Panc1 (cell line): ENCODE data around the gene PABPN1L. TPM values are rescaled to one million over a fixed set of nuclear protein-coding genes. Genes with fewer than 3 reads are reported as not detected.

Experiments
- ATAC-seq: fragments of 200-7000 bp; cut with Tn5 transposase; 2 replicates; pipeline ENCODE4 v1.9.1; 2020; ENCODE audit warnings: mild to moderate bottlenecking, moderate library complexity
- BruUV-seq: library from RNA; stranded (reverse); fragments of 400-500 nt; replicated peaks from 2 replicates; lab custom pipeline; 2021; lab: Mats Ljungman, UMichigan
- CTCF ChIA-PET: fragments of 300-600 bp; sonication (Branson Sonifier 250); formaldehyde crosslinking; loops from one replicate; lab custom pipeline; 2022; ENCODE audit warnings: antibody characterized with exemption; lab: Charles Lee
- POLR2A ChIA-PET: fragments of 300-600 bp; sonication (Branson Sonifier 250); formaldehyde crosslinking; loops from one replicate; lab custom pipeline; 2022; ENCODE audit warnings: antibody characterized with exemption; lab: Charles Lee
- DNase-seq: peaks from one replicate; pipeline ENCODE4 v3.0.0-alpha.2; 2010; ENCODE audit warnings: low read depth, low spot score
- H3K27ac ChIP-seq: 2 replicates; pipeline ENCODE4 v1.5.1; 2011; ENCODE audit warnings: mild to moderate bottlenecking, low read length, inconsistent platforms
- H3K27me3 ChIP-seq: fragments of 200-500 bp; sonication (Bioruptor generic); 2 replicates; pipeline ENCODE4 v1.6.0; 2014; ENCODE audit warnings: low read length, inconsistent platforms; ENCODE audit not compliant: control insufficient read depth, insufficient read depth
- H3K36me3 ChIP-seq: fragments of 200-500 bp; sonication (Bioruptor generic); 2 replicates; pipeline ENCODE4 v1.5.1; 2014; ENCODE audit warnings: inconsistent platforms, mild to moderate bottlenecking, low read length, moderate library complexity; ENCODE audit not compliant: control insufficient read depth, insufficient read depth
- H3K4me1 ChIP-seq: 2 replicates; pipeline ENCODE4 v1.5.1; 2011; ENCODE audit warnings: inconsistent platforms, mild to moderate bottlenecking, low read length, moderate library complexity; ENCODE audit not compliant: control insufficient read depth, insufficient read depth
- H3K4me3 ChIP-seq, 2 experiments: 2 replicates each; pipeline ENCODE4 v1.5.1; 2011 to 2012; ENCODE audit warnings: low read depth in 2 of 2, low read length in 2 of 2, mild to moderate bottlenecking in 2 of 2, inconsistent platforms in 1 of 2, moderate library complexity in 1 of 2
- H3K9me3 ChIP-seq: fragments of 200-500 bp; sonication (Bioruptor generic); 2 replicates; pipeline ENCODE4 v1.5.1; 2014; ENCODE audit warnings: low read depth, mild to moderate bottlenecking, inconsistent platforms, low read length, moderate library complexity; ENCODE audit not compliant: control insufficient read depth, insufficient read depth
- CTCF ChIP-seq: fragments of 450-650 bp; IDR thresholded peaks from 2 replicates; pipeline ENCODE4 v1.5.1; 2017; ENCODE audit warnings: mild to moderate bottlenecking
- POLR2AphosphoS5 ChIP-seq: IDR thresholded peaks from 2 replicates; pipeline ENCODE4 v1.6.1; 2012; ENCODE audit warnings: mild to moderate bottlenecking, low read depth, low read length, moderate library complexity
- REST ChIP-seq, 2 experiments: IDR thresholded peaks; 2 replicates each; pipeline ENCODE4 v1.6.1; 2011 to 2012; ENCODE audit warnings: low read depth in 2 of 2, control low read depth in 1 of 2, low read length in 1 of 2, mild to moderate bottlenecking in 1 of 2, moderate library complexity in 1 of 2; ENCODE audit not compliant: insufficient read depth in 1 of 2
- SIN3A ChIP-seq: IDR thresholded peaks from 2 replicates; pipeline ENCODE4 v1.6.1; 2012; ENCODE audit warnings: low read depth, mild to moderate bottlenecking, low read length, moderate library complexity, borderline replicate concordance; ENCODE audit not compliant: insufficient read depth
- TCF7L2 ChIP-seq: IDR thresholded peaks from 2 replicates; pipeline ENCODE4 v1.6.1; 2011; ENCODE audit warnings: mild to moderate bottlenecking, low read depth, low read length, inconsistent platforms
- in situ Hi-C: cut with HindIII; loops from 2 replicates; pipeline ENCODE4 v1.10.0; 2016; ENCODE audit warnings: low sequenced_read_pairs, low pct_unique_long_range_greater_than_20kb
- intact Hi-C: fragments of 100-400 bp; cut with micrococcal nuclease; formaldehyde crosslinking; loops from one replicate; pipeline ENCODE4 v1.10.0; 2022; ENCODE audit not compliant: unreplicated experiment
- total RNA-seq: library from RNA; stranded (reverse); gene quantifications from one replicate; pipeline ENCODE4 v1.2.1, GENCODE V29; 2021; ENCODE audit not compliant: unreplicated experiment

PABPN1L gene
- total RNA-seq, 1 experiment from 2014 or later, result not detected

GRCh38 chr16:88820385-88821025, 46.0 kb downstream of the PABPN1L start:
- Histone ChIP-seq H3K4me3 (no peak overlapping the region), H3K27ac (no peak overlapping the region), H3K27me3 (no peaks in the 10 kb centered on the region), H3K4me1 (no peaks in the 10 kb centered on the region), H3K36me3 (no peaks in the 10 kb centered on the region), H3K9me3 (no peaks in the 10 kb centered on the region)
- no TSS peak for BruUV-seq
- TF ChIP-seq POLR2AphosphoS5 (no peak), SIN3A (no peak), CTCF (no peak), REST (IDR thresholded peaks at IDR 0.05; ENCODE audit: insufficient read depth in 1 of 2, low read depth in 2 of 2, low read length in 1 of 2) (no peak), TCF7L2 (no peak)
- no peak for DNase-seq
- intact Hi-C loops, result no loop called here
- no peak for ATAC-seq
- POLR2A ChIA-PET, result no interaction called here
- in situ Hi-C loops, result no loop called here
- CTCF ChIA-PET, result interaction anchor here (0.7 kb wide), 1 partner anchor 83 kb away, joined by 5 read pairs; no protein-coding TSS in a partner anchor

GRCh38 chr16:88819126-88819525, 47.3 kb downstream of the PABPN1L start:
- no peak for ATAC-seq
- ChIA-PET POLR2A (no interaction called here), CTCF (no interaction called here)
- H3K27ac ChIP-seq, result no peak overlapping the region
- no peaks in the 10 kb centered on the region for H3K27me3 ChIP-seq
- DNase-seq, result no peak
- BruUV-seq, result no TSS peak
- TF ChIP-seq CTCF (no peak), REST (IDR thresholded peaks at IDR 0.05; ENCODE audit: insufficient read depth in 1 of 2, low read depth in 2 of 2, low read length in 1 of 2) (no peak)
- no peak overlapping the region for H3K4me3 ChIP-seq
- no peaks in the 10 kb centered on the region for H3K4me1 ChIP-seq
- H3K36me3 ChIP-seq, result no peaks in the 10 kb centered on the region
- in situ Hi-C loops, result no loop called here
- H3K9me3 ChIP-seq, result no peaks in the 10 kb centered on the region
- intact Hi-C loops, result loop anchor here (10.0 kb wide), 1 partner anchor 346 kb away; no protein-coding TSS in a partner anchor
